HG02970 (cell line): ENCODE results near the gene TTC23.

Experiments used
- ATAC-seq: cut with Tn5 transposase; IDR thresholded peaks from one replicate; pipeline ENCODE4 v1.9.1; 2021; ENCODE audit warnings: mild to moderate bottlenecking, moderate library complexity, moderate number of reproducible peaks; ENCODE audit not compliant: unreplicated experiment, low FRiP score

The TTC23 gene

GRCh38 chr15:99096173-99096893 lies 153.0 kb downstream of the TTC23 start:
- ATAC-seq = no peak

GRCh38 chr15:99095626-99096025 lies 153.8 kb downstream of the TTC23 start:
- no peak for ATAC-seq

GRCh38 chr15:99092554-99093172 lies 156.7 kb downstream of the TTC23 start:
- no peak for ATAC-seq

- ATAC-seq = no peak
Measured at GRCh38 chr15:99090938-99091337, 158.4 kb downstream of the TTC23 start.

- peak; percentile 97 for ATAC-seq
Measured at GRCh38 chr15:99090011-99090699, 159.2 kb downstream of the TTC23 start.

GRCh38 chr15:99087405-99087943 lies 161.9 kb downstream of the TTC23 start:
- no peak for ATAC-seq

GRCh38 chr15:99086327-99086667 lies 163.1 kb downstream of the TTC23 start:
- no peak for ATAC-seq
